Testis (tissue), 3 donors: ENCODE data around the gene RPL39. TPM values are rescaled to one million over a fixed set of nuclear protein-coding genes. Genes with fewer than 3 reads are reported as not detected.

Experiments used
- polyA plus RNA-seq: library from polyadenylated mRNA; stranded (reverse); fragments of 350-450 nt; fragmentation: Illumina TruSeq; extraction: RNeasy Lipid Tissue Mini Kit (QIAGEN cat#74804); gene quantifications from one replicate; pipeline ENCODE4 v1.2.3, GENCODE V29; 2014; ENCODE audit warnings: low read depth, low replicate concordance; ENCODE audit not compliant: insufficient read depth
- small RNA-seq, 2 donors: library from RNA; depleted of rRNA; stranded (forward); fragments of <200 nt; gene quantifications; one replicate each; pipeline ENCODE3, GENCODE V24; 2016
- total RNA-seq, 2 donors: library from RNA; depleted of rRNA; stranded (reverse); fragments of >200 nt; gene quantifications; one replicate each; pipeline ENCODE4 v1.2.3, GENCODE V29; 2016

Gene RPL39
- total and polyA plus RNA-seq, 3 donors from 2014 or later: 442 to 1,133 (median 1,045) TPM

Small RNA genes lying within 50 kb of the gene (small RNA-seq; reads per million reads assigned to genes)
- 0 reads per million in 2 donors for gene SNORA69

Other genes starting within 250 kb of the RPL39 start
- 10 to 100 TPM; 41.9 to 43.4 TPM for gene STEEP1, start 226.2 kb downstream of the RPL39 start, total RNA-seq
- gene STEEP1, start 226.2 kb downstream of the RPL39 start, polyA plus RNA-seq: 24.8 TPM
- gene UBE2A, start 217.1 kb downstream of the RPL39 start, total RNA-seq: 10 to 100 TPM; 29.4 to 30.0 TPM
- 44.7 TPM for gene UBE2A, start 217.1 kb downstream of the RPL39 start, polyA plus RNA-seq
- 1 to 10 TPM; 4.7 to 6.4 TPM for gene NKRF, start 185.2 kb downstream of the RPL39 start, total RNA-seq
- 4.1 TPM for gene NKRF, start 185.2 kb downstream of the RPL39 start, polyA plus RNA-seq
- 100 to 1,000 TPM; 187 to 250 TPM for gene SEPTIN6, start 98.5 kb downstream of the RPL39 start, total RNA-seq
- gene SEPTIN6, start 98.5 kb downstream of the RPL39 start, polyA plus RNA-seq: 80.2 TPM
- 10 to 100 TPM; 12.6 to 21.4 TPM for gene SOWAHD, start 33.0 kb downstream of the RPL39 start, total RNA-seq
- 8.9 TPM for gene SOWAHD, start 33.0 kb downstream of the RPL39 start, polyA plus RNA-seq
- gene UPF3B, start 61.3 kb upstream of the RPL39 start, total RNA-seq: 10 to 100 TPM in 1 of 2 donors, 1 to 10 TPM in 1; 7.4 to 12.7 TPM
- gene UPF3B, start 61.3 kb upstream of the RPL39 start, polyA plus RNA-seq: 6.9 TPM
- 10 to 100 TPM in 1 of 2 donors, 1 to 10 TPM in 1; 8.8 to 12.7 TPM for gene RNF113A, start 80.1 kb upstream of the RPL39 start, total RNA-seq
- 7.8 TPM for gene RNF113A, start 80.1 kb upstream of the RPL39 start, polyA plus RNA-seq
- 10 to 100 TPM; 36.6 to 41.0 TPM for gene NDUFA1, start 80.2 kb upstream of the RPL39 start, total RNA-seq
- gene NDUFA1, start 80.2 kb upstream of the RPL39 start, polyA plus RNA-seq: 74.8 TPM
- gene AKAP14, start 104.3 kb upstream of the RPL39 start, total RNA-seq: 10 to 100 TPM; 24.0 to 50.3 TPM
- gene AKAP14, start 104.3 kb upstream of the RPL39 start, polyA plus RNA-seq: 63.8 TPM
- 10 to 100 TPM; 16.3 to 16.7 TPM for gene NKAP, start 152.1 kb upstream of the RPL39 start, total RNA-seq
- 4.6 TPM for gene NKAP, start 152.1 kb upstream of the RPL39 start, polyA plus RNA-seq